Fibroblast of lung (primary cell): ENCODE data around the gene ST13. TPM values are rescaled to one million over a fixed set of nuclear protein-coding genes. Genes with fewer than 3 reads are reported as not detected.
"Not testable (repeated sequence)": the region's sequence is repeated elsewhere in the genome, so short reads cannot be mapped to it uniquely, and the experiment has no call there.

Experiments used
- DNase-seq, 2 donors: peaks; one replicate each; pipeline versions ENCODE4 v3.0.0 to v3.0.0-alpha.2; 2010; ENCODE audit warnings: low read depth in 2 of 2
- H2AFZ ChIP-seq: 2 replicates; pipeline ENCODE4 v1.5.1; 2012; ENCODE audit warnings: low read length, control low read depth, inconsistent platforms
- H3K27ac ChIP-seq: 2 replicates; pipeline ENCODE4 v1.5.1; 2011; ENCODE audit warnings: low read length, control low read depth; ENCODE audit not compliant: insufficient read depth
- H3K27me3 ChIP-seq: 2 replicates; pipeline ENCODE4 v1.5.1; 2011; ENCODE audit warnings: mild to moderate bottlenecking, low read length; ENCODE audit not compliant: control insufficient read depth, insufficient read depth
- H3K36me3 ChIP-seq: 2 replicates; pipeline ENCODE4 v1.5.1; 2011; ENCODE audit warnings: low read length; ENCODE audit not compliant: control insufficient read depth, insufficient read depth
- H3K4me1 ChIP-seq: 2 replicates; pipeline ENCODE4 v1.5.1; 2011; ENCODE audit warnings: low read length; ENCODE audit not compliant: control insufficient read depth, insufficient read depth; ENCODE audit errors: extremely low read depth
- H3K4me2 ChIP-seq: 2 replicates; pipeline ENCODE4 v1.5.1; 2011; ENCODE audit warnings: low read length, control low read depth; ENCODE audit not compliant: insufficient read depth; ENCODE audit errors: extremely low read depth
- H3K4me3 ChIP-seq, 4 experiments: fragments of 200-600 bp in 1 of 4; sonication (generic) in 1 of 4; replicated peaks in 1 of 4; 2 replicates each; pipeline ENCODE4 v1.5.1; 2011 to 2016; ENCODE audit warnings: low read length in 4 of 4, low read depth in 3 of 4, mild to moderate bottlenecking in 3 of 4, control low read depth in 2 of 4, inconsistent platforms in 1 of 4, mixed read lengths in 1 of 4; ENCODE audit not compliant: insufficient read depth in 1 of 4; ENCODE audit errors: control extremely low read depth in 1 of 4
- H3K79me2 ChIP-seq: 2 replicates; pipeline ENCODE4 v1.5.1; 2012; ENCODE audit warnings: mild to moderate bottlenecking, low read length, inconsistent platforms; ENCODE audit not compliant: control insufficient read depth, insufficient read depth
- H3K9ac ChIP-seq: 2 replicates; pipeline ENCODE4 v1.5.1; 2011; ENCODE audit warnings: mild to moderate bottlenecking, low read length, control low read depth; ENCODE audit not compliant: insufficient read depth
- H3K9me3 ChIP-seq: 2 replicates; pipeline ENCODE4 v1.5.1; 2012; ENCODE audit warnings: low read depth, low read length; ENCODE audit not compliant: control insufficient read depth, insufficient read depth
- H4K20me1 ChIP-seq: 2 replicates; pipeline ENCODE4 v1.5.1; 2011; ENCODE audit warnings: low read length; ENCODE audit not compliant: control insufficient read depth, insufficient read depth; ENCODE audit errors: extremely low read depth
- CTCF ChIP-seq, 2 donors: IDR thresholded peaks in 1 of 2; conservative IDR thresholded peaks in 1 of 2; 1 replicate in 1 of 2; 2 replicates in 1 of 2; pipeline ENCODE4 v1.5.1; 2011 to 2012; ENCODE audit warnings: low read length in 2 of 2, control low read depth in 1 of 2, inconsistent platforms in 1 of 2, low read depth in 1 of 2, mild to moderate bottlenecking in 1 of 2
- EZH2 ChIP-seq: IDR thresholded peaks from 2 replicates; pipeline ENCODE4 v1.5.1; 2012; ENCODE audit warnings: low read length, control low read depth, mild to moderate bottlenecking; ENCODE audit errors: missing control alignments
- polyA plus RNA-seq, 2 donors: library from polyadenylated mRNA; depleted of rRNA in 1 of 2; stranded (reverse) in 1 of 2; unstranded in 1 of 2; fragments of >200 nt; gene quantifications; 2 replicates each; pipeline ENCODE4 v1.2.1, GENCODE V29; 2011 to 2012; ENCODE audit warnings: missing spikeins in 1 of 2
- total RNA-seq: library from RNA; depleted of rRNA; stranded (reverse); fragments of >200 nt; gene quantifications from 2 replicates; pipeline ENCODE4 v1.2.1, GENCODE V29; 2014

The ST13 gene
- total and polyA plus RNA-seq, 2 donors (not counting 1 experiment from before 2014, with no cell fraction given): 239 to 266 TPM

DNA sequence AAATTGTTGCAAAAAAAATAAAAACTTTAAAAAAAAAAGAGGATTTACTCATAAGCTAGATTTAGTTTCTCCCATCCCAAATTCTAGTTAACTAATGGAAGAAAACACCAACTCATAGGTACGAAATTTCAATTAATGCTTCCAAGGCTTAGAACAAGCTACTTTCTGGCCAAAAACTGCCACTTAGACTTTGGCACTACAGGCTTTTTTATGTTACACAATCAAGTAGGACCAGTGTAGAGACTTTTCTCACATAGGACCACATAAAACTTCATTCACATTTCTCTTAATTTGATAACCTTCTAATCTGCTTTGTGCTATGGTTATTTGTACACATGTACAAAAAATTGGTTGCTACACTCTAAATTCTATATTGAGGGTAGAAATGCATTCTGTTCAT is 3.1 kb downstream of the ST13 start:
- Histone ChIP-seq H3K79me2 (peaks cover 82% of the 10 kb centered on the region), H3K9ac (no peak overlapping the region), H3K4me3 (peak overlapping the region; percentile 5 to 99 (median 73)), H3K27me3 (no peaks in the 10 kb centered on the region), H3K4me1 (peaks cover 3% of the 10 kb centered on the region), H3K9me3 (no peaks in the 10 kb centered on the region), H2AFZ (no peak overlapping the region), H4K20me1 (no peaks in the 10 kb centered on the region), H3K4me2 (peak overlapping the region; percentile 76), H3K36me3 (peaks cover 3% of the 10 kb centered on the region), H3K27ac (no peak overlapping the region)
- no peak for DNase-seq
- TF ChIP-seq EZH2 (no peak), CTCF (conservative IDR thresholded peaks at IDR 0.05 in 1 of 2, IDR thresholded peaks at IDR 0.05 in 1 of 2; ENCODE audit: low read depth in 1 of 2, low read length in 2 of 2) (no peak)

GRCh38 chr22:40845816-40846215 is 10.6 kb downstream of the ST13 start:
- H3K9ac ChIP-seq, H3K4me3 ChIP-seq, H3K36me3 ChIP-seq, H3K27me3 ChIP-seq, H3K27ac ChIP-seq, H3K4me1 ChIP-seq, DNase-seq, H3K9me3 ChIP-seq, H2AFZ ChIP-seq, H4K20me1 ChIP-seq, H3K4me2 ChIP-seq: not testable (repeated sequence)
- H3K79me2 ChIP-seq: peaks cover 24% of the 10 kb centered on the region

- H2AFZ ChIP-seq: no peak overlapping the region
- H3K27ac ChIP-seq: no peak overlapping the region
- H3K36me3 ChIP-seq: peaks cover 8% of the 10 kb centered on the region
- H3K9me3 ChIP-seq: no peaks in the 10 kb centered on the region
- no peaks in the 10 kb centered on the region for H3K27me3 ChIP-seq
- no peak for TF ChIP-seq CTCF (conservative IDR thresholded peaks at IDR 0.05 in 1 of 2, IDR thresholded peaks at IDR 0.05 in 1 of 2; ENCODE audit: low read depth in 1 of 2, low read length in 2 of 2)
- no peak for TF ChIP-seq EZH2
- H3K4me2 ChIP-seq: no peak overlapping the region
- no peak overlapping the region for H3K9ac ChIP-seq
- no peaks in the 10 kb centered on the region for H3K4me1 ChIP-seq
- H3K79me2 ChIP-seq: peaks cover 15% of the 10 kb centered on the region
- H3K4me3 ChIP-seq: no peak overlapping the region
- H4K20me1 ChIP-seq: no peaks in the 10 kb centered on the region
- no peak for DNase-seq
These were observed 11.5 kb downstream of the ST13 start for GRCh38 chr22:40844951-40845350.
